ENCODE measurements around the gene LRRC7.

DNA sequence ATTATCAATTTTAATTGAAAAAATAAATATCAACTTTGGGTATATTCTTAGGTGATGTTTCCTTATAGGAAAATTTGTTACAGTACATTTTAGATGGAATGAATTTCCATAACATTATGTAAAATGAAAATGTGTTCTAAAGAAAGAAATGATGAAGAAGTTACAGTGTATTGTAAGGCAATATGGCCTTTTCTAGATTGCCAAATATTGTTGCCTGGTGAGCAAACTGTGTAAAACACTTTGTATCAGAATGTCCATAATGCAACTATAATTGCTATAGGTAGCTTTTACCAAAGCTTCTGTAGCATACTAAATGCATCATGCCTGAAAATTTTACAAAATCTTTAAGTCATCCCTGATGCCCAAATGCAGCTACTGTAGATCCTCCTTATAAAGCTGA, 285.0 kb downstream of the LRRC7 start:
- TF ChIP-seq CTCF (IDR thresholded peaks at IDR 0.05; ENCODE audit: low read length) (no peak), EZH2 (optimal IDR thresholded peaks at IDR 0.05; ENCODE audit: low read depth, low read length) (no peak), EZH2phosphoT487 (IDR thresholded peaks at IDR 0.05; ENCODE audit: low read length) (no peak)
